ENCODE measurements around the gene SDK1.

- TF ChIP-seq CTCF (IDR thresholded peaks at IDR 0.05) (no peak), POLR2A (IDR thresholded peaks at IDR 0.05) (no peak)
Observed at GRCh38 chr7:3980300-3980643, 679.2 kb downstream of the SDK1 start.
